Right atrium auricular region (tissue), 2 donors: ENCODE results near the gene OVCA2. TPM values are rescaled to one million over a fixed set of nuclear protein-coding genes. Genes with fewer than 3 reads are reported as not detected.

Experiments used
- DNase-seq: peaks from one replicate; pipeline ENCODE4 v3.0.0-alpha.2; 2019; ENCODE audit warnings: low spot score
- H3K27ac ChIP-seq, 2 donors: fragments of 200-600 bp; sonication (generic); 1 replicate in 1 of 2; 2 replicates in 1 of 2; pipeline ENCODE4 v1.5.1; 2016 to 2019
- H3K27me3 ChIP-seq, 2 donors: fragments of 200-600 bp; sonication (generic); one replicate each; pipeline versions ENCODE4 v1.5.1 to v1.6.0; 2017 to 2019
- H3K36me3 ChIP-seq: fragments of 200-600 bp; sonication (generic); one replicate; pipeline ENCODE4 v1.5.1; 2016
- H3K4me1 ChIP-seq, 2 donors: fragments of 200-600 bp; sonication (generic); one replicate each; pipeline versions ENCODE4 v1.5.1 to v1.6.0; 2017 to 2019
- H3K4me3 ChIP-seq, 2 donors: fragments of 200-600 bp; sonication (generic); 1 replicate in 1 of 2; 2 replicates in 1 of 2; pipeline ENCODE4 v1.5.1; 2017 to 2019; ENCODE audit warnings: mild to moderate bottlenecking in 1 of 2, moderate library complexity in 1 of 2
- H3K9me3 ChIP-seq, 2 donors: fragments of 200-600 bp; sonication (generic); one replicate each; pipeline ENCODE4 v1.5.1; 2019
- total RNA-seq, 2 donors: library from RNA; depleted of rRNA; stranded (reverse); fragments of >200 nt; gene quantifications; one replicate each; pipeline ENCODE4 v1.1.0, GENCODE V29; 2016
- TF ChIP-seq, protein P1 (sequence below), 2 donors: fragments of 200-600 bp; sonication (generic); IDR thresholded peaks; one replicate each; pipeline ENCODE4 v1.5.1; 2019; ENCODE audit warnings: antibody characterized with exemption in 2 of 2

Gene OVCA2
- total RNA-seq, 2 donors from 2014 or later: 29.6 to 31.7 TPM

DNA sequence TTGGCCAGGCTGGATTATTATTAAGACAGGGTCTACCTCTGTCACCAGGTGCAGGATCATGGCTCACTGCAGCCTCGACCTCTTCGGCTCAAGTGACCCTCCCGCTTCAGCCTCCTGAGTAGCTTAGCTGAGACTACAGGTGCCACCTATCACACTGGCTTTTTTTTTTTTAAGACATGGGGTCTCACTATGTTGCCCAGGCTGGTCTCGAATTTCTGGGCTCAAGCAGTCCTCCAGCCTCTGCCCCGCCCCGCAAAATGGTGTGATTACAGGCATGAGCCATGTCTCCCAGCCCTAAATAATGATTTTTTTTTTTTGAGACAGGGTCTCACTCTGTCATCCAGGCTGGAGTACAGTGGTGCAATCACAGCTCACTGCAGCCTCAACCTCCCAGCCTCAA, 5.8 kb downstream of the OVCA2 start:
- Histone ChIP-seq H3K27me3 (no peaks in the 10 kb centered on the region), H3K4me1 (peaks cover 0 to 46% of the 10 kb centered on the region in 2 donors), H3K9me3 (no peaks in the 10 kb centered on the region), H3K36me3 (peaks cover 17% of the 10 kb centered on the region), H3K4me3 (no peak overlapping the region), H3K27ac (no peak overlapping the region)
- TF ChIP-seq, protein P1, sequence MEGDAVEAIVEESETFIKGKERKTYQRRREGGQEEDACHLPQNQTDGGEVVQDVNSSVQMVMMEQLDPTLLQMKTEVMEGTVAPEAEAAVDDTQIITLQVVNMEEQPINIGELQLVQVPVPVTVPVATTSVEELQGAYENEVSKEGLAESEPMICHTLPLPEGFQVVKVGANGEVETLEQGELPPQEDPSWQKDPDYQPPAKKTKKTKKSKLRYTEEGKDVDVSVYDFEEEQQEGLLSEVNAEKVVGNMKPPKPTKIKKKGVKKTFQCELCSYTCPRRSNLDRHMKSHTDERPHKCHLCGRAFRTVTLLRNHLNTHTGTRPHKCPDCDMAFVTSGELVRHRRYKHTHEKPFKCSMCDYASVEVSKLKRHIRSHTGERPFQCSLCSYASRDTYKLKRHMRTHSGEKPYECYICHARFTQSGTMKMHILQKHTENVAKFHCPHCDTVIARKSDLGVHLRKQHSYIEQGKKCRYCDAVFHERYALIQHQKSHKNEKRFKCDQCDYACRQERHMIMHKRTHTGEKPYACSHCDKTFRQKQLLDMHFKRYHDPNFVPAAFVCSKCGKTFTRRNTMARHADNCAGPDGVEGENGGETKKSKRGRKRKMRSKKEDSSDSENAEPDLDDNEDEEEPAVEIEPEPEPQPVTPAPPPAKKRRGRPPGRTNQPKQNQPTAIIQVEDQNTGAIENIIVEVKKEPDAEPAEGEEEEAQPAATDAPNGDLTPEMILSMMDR (IDR thresholded peaks at IDR 0.05): no peak
- no peak for DNase-seq

DNA sequence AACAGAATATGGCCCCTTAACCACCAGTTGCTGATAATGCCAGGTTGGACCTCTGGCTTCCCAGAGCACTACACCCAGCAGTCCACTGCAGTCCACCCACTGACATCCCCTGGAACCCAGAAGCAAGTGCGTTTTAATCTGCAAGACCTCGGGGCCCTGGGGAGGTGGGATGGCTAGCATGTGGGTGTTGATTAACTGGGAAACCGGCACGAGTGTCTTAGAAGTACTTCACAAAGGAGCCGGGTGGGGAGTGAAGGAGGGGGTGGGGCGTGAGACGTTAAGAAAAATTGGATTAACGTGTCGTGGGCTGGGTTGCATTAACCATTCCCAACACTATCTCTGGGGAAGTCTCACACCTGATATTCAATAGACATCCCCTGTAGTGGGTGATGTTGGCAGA, 7.0 kb downstream of the OVCA2 start:
- TF ChIP-seq, protein P1 (IDR thresholded peaks at IDR 0.05): no peak
- H3K36me3 ChIP-seq: peaks cover 6% of the 10 kb centered on the region
- H3K4me3 ChIP-seq: no peak overlapping the region
- no peaks in the 10 kb centered on the region for H3K27me3 ChIP-seq
- peaks cover 0 to 42% of the 10 kb centered on the region in 2 donors for H3K4me1 ChIP-seq
- no peak overlapping the region for H3K27ac ChIP-seq
- no peaks in the 10 kb centered on the region for H3K9me3 ChIP-seq
- DNase-seq: no peak

DNA sequence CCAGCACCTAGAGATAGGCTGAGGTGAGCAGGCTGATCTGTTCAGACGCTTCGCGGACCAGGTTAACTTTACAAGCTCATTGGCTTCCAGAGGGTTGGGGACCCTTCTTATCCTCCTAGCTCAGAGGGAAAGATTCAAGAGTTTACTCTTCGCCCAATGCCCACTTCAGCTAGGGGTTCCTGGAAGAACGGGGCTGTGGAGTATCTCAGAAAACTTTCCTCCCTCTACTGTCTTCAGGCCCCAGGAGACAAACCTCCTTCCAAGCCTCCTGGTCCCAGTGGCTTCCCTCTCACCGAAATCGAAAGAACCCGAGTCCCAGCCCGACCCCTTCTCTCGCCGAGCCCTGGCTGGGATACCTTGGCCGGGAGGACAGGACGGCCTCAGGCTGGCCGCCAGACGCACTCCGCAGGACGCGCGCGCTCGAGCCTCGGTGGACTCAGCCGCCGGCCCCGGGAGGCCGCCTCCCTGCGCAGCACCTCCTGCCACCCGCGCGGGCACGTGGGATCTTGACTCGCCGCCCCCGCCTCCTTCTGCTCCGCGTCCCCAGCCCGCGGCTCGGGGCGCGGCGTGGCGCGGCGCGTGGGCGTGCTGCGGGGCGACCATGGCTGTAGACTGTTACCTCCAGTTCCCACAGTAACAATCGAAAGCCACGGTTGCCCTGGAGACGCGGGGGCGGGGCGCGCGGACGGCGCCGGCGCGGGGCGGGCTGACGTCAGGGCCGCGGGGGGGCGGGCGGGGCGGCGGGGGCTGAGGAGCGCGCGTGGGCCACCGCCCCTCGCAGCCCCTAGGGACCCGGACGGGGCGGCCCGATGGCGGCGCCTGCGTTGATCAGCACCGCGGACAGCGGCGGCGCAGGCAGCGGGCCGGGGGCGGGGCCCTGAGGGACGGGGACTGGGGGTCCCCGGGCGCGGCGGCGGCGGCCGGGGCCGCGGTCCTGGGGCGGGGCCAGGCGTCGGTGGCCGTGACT, 7.8 kb downstream of the OVCA2 start:
- TF ChIP-seq, protein P1 (IDR thresholded peaks at IDR 0.05): no peak
- no peaks in the 10 kb centered on the region for H3K9me3 ChIP-seq
- peak overlapping the region; percentile 38 to 62 for H3K27ac ChIP-seq
- H3K36me3 ChIP-seq: no peaks in the 10 kb centered on the region
- peak overlapping the region; percentile 62 to 78 for H3K4me3 ChIP-seq
- peaks cover 0 to 43% of the 10 kb centered on the region in 2 donors for H3K4me1 ChIP-seq
- H3K27me3 ChIP-seq: no peaks in the 10 kb centered on the region
- peak; percentile 89 for DNase-seq

DNA sequence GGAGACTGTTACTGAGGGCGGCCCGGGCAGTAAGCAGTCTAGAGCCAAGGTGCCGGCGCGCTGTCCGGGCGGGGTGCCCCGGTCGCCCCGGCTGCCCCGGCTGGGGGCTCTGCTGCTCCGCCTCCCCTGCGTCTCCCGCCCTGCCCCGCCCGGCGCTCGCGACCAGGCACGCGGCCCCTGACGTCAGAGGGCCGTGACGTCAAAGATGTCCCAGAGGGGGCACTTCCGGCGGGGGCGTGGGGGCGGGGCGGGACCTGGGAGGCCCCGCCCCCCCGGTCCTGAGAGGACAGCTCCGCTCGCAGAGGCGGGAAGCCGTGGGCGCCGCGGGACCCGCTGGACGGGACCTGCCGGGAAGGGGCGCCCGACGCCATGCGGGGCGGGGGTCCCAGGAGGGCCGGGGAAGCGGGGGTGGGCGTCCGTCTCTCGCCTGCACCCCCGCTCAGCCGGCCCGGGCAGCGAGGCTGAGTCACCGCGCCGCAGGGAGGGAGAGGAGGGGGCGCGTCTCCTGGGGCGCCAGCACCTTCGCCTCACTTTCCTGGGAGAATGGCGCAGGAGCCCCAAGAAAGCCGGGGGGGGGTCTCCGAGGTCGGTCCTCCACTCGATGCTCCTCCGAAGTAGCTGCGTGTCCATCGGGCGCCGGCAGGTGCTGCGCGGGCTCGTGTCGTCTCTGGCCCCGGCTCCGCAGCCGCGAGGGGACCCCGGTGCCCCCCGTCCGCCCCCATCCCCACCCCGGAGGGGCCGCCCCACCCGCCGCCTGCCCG, 8.7 kb downstream of the OVCA2 start:
- no peak for DNase-seq
- Histone ChIP-seq H3K27me3 (peaks cover 0 to 4% of the 10 kb centered on the region in 2 donors), H3K36me3 (no peaks in the 10 kb centered on the region), H3K4me1 (peaks cover 0 to 51% of the 10 kb centered on the region in 2 donors), H3K4me3 (peak overlapping the region; percentile 48 to 78), H3K27ac (peak overlapping the region in 1 of 2 donors; percentile 35), H3K9me3 (no peaks in the 10 kb centered on the region)
- TF ChIP-seq, protein P1 (IDR thresholded peaks at IDR 0.05): no peak

DNA sequence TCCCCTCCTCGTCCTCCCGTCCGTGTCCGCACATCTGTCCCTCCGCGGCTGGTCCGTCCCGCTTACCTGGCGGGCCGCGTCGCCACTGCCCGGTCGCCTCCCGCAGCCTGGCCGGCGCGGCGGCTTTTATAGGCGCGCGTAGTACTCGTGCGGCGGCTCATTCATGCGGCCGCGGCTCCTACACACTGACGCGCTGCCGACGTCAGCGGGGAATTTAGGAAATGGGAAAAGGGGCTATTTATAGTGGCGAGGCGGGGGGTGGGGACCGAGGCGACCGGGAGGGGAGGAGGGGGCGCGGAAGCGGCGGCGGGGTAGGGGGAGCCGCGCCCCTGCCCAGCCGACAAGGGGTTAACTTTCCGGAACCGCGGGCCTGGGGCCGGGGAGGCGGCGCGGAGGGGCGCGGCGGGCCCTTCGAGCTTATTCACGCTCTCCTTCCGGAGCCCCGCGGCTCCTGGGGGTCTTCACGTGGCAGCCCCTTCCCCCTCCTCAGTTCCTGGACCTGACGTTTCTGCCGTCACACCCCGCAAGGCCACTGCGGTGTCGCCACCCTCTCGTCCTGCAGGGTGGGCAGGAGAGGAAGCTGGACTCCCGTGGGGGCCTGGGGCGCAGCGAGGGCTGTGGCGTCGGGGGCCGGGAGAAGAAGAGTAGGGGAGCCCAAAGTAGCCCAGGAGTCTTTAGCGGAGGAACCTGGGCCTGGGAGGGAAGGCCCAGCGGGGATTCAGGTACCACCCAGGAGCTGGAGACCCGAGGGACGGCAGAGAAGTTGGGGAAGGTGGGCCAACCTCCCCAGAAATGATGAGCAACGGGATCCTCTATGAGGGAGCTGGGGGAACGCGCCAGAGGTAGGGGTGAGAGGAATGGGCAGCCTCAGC, 9.5 kb downstream of the OVCA2 start:
- no peak for DNase-seq
- peak overlapping the region in 1 of 2 donors; percentile 35 for H3K27ac ChIP-seq
- H3K9me3 ChIP-seq: no peaks in the 10 kb centered on the region
- TF ChIP-seq, protein P1 (IDR thresholded peaks at IDR 0.05): no peak
- peaks cover 0 to 55% of the 10 kb centered on the region in 2 donors for H3K4me1 ChIP-seq
- no peaks in the 10 kb centered on the region for H3K36me3 ChIP-seq
- peak overlapping the region; percentile 48 to 78 for H3K4me3 ChIP-seq
- peaks cover 0 to 7% of the 10 kb centered on the region in 2 donors for H3K27me3 ChIP-seq
